Measurements from ENCODE around the gene ZNF275. TPM values are rescaled to one million over a fixed set of nuclear protein-coding genes. Genes with fewer than 3 reads are reported as not detected.
"Not testable (repeated sequence)": the region's sequence is repeated elsewhere in the genome, so short reads cannot be mapped to it uniquely, and the experiment has no call there.

Gene ZNF275
- total and polyA plus RNA-seq, 2 of the 8 experiments (the other 6 are each of a cell fraction or from before 2014, with no cell fraction given): 8.2 to 9.1 TPM

- H3K4me3 ChIP-seq (ENCODE audit: extremely low read depth in 1 of 4, insufficient read depth in 2 of 4, low read depth in 3 of 4, low read length in 4 of 4); CTCF ChIA-PET (ENCODE audit: partially characterized antibody); H2AFZ ChIP-seq (ENCODE audit: low read length); H4K91ac ChIP-seq (replicated peaks; ENCODE audit: insufficient read length, low read length); H3K14ac ChIP-seq (ENCODE audit: insufficient read length); H3K4ac ChIP-seq (replicated peaks; ENCODE audit: insufficient read length, low read depth, low read length); FAIRE-seq; H2BK5ac ChIP-seq (ENCODE audit: low read depth, low read length); H3K56ac ChIP-seq (replicated peaks; ENCODE audit: insufficient read length, low read depth, low read length); H2BK20ac ChIP-seq (ENCODE audit: low read length); H4K8ac ChIP-seq (ENCODE audit: extremely low read depth, insufficient read depth, low read length); H2BK15ac ChIP-seq (ENCODE audit: low read length); H3K9ac ChIP-seq (replicated peaks in 1 of 4; ENCODE audit: extremely low read depth in 1 of 4, low read depth in 3 of 4, low read length in 3 of 4); H4K5ac ChIP-seq (ENCODE audit: insufficient read length, low read depth, low read length); H3K23ac ChIP-seq (ENCODE audit: insufficient read length); H3K18ac ChIP-seq (ENCODE audit: extremely low read depth, low read length); H2BK12ac ChIP-seq (ENCODE audit: low read depth, low read length); H3K4me2 ChIP-seq (ENCODE audit: insufficient read depth in 1 of 2, low read depth in 2 of 2, low read length in 2 of 2); H3K27me3 ChIP-seq (replicated peaks in 1 of 4; ENCODE audit: control insufficient read depth in 3 of 4, extremely low read depth in 1 of 4, insufficient read depth in 3 of 4, low read length in 3 of 4); H3K79me2 ChIP-seq (ENCODE audit: control insufficient read depth in 1 of 2, insufficient read depth in 2 of 2, low read length in 2 of 2); POLR2A ChIA-PET (ENCODE audit: partially characterized antibody); DNase-seq (ENCODE audit: low read depth in 1 of 2, low spot score in 2 of 2); H2AK5ac ChIP-seq (ENCODE audit: low read depth, low read length); H3K23me2 ChIP-seq (ENCODE audit: low read depth, low read length); H3K9me3 ChIP-seq (ENCODE audit: insufficient read depth in 2 of 2, low read depth in 1 of 2, low read length in 1 of 2); H4K20me1 ChIP-seq (replicated peaks in 1 of 2; ENCODE audit: control insufficient read depth in 1 of 2, insufficient read depth in 2 of 2, low read length in 2 of 2); H3K4me1 ChIP-seq (replicated peaks in 1 of 4; ENCODE audit: control insufficient read depth in 3 of 4, insufficient read depth in 4 of 4, low read length in 3 of 4); H3K27ac ChIP-seq (ENCODE audit: low read depth, low read length); H3K36me3 ChIP-seq (ENCODE audit: control insufficient read depth in 2 of 4, insufficient read depth in 4 of 4, low read length in 3 of 4); H3K79me1 ChIP-seq (ENCODE audit: low read depth, low read length); H2BK120ac ChIP-seq (replicated peaks; ENCODE audit: low read depth, low read length): not testable (repeated sequence)
- WGBS, 2 experiments (ENCODE audit: extremely low coverage in 1 of 2, insufficient coverage in 1 of 2, insufficient read length in 1 of 2, insufficient replicate concordance in 2 of 2, low coverage in 1 of 2, low lambda C conversion rate in 2 of 2, missing lambda C conversion rate in 1 of 2): 90% methylated on average over 1 of the region's 8 CpGs; no CpG with 5 or more reads in 1 of the 2 experiments
Observed at GRCh38 chrX:153293485-153294071, 40.4 kb upstream of the ZNF275 start.

Measured in H1 (cell line).